GM10266 (cell line): ENCODE data around the gene INVS.

ENCODE experiments used
- DNase-seq: peaks from one replicate; pipeline ENCODE4 v3.0.0; 2012; ENCODE audit errors: extremely low spot score
- TF ChIP-seq, protein P1 (sequence below): IDR thresholded peaks from 2 replicates; pipeline ENCODE4 v1.5.1; 2012; ENCODE audit warnings: mild to moderate bottlenecking, low read depth; ENCODE audit not compliant: control insufficient read depth, insufficient read depth; ENCODE audit errors: missing control alignments

Gene INVS

DNA sequence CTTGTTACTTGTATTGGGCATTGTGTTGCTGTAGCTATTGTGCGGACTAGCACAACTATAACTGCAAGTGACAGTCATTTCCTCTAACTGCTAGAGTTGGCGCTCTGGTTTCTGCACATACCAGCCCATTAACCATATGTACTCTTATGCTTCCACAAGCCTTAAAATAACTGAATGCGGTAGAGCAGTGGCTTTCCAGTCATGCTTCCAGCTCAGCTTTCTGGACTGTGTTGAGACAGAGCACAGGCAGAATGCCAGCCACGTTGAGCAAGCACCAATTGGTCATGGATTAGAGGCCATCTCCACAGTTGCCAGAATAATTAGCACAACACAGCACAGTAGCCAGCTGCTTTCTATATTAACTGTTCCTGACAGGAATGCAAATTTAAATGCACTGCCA, 12.2 kb downstream of the INVS start:
- TF ChIP-seq, protein P1, sequence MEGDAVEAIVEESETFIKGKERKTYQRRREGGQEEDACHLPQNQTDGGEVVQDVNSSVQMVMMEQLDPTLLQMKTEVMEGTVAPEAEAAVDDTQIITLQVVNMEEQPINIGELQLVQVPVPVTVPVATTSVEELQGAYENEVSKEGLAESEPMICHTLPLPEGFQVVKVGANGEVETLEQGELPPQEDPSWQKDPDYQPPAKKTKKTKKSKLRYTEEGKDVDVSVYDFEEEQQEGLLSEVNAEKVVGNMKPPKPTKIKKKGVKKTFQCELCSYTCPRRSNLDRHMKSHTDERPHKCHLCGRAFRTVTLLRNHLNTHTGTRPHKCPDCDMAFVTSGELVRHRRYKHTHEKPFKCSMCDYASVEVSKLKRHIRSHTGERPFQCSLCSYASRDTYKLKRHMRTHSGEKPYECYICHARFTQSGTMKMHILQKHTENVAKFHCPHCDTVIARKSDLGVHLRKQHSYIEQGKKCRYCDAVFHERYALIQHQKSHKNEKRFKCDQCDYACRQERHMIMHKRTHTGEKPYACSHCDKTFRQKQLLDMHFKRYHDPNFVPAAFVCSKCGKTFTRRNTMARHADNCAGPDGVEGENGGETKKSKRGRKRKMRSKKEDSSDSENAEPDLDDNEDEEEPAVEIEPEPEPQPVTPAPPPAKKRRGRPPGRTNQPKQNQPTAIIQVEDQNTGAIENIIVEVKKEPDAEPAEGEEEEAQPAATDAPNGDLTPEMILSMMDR: no peak

DNA sequence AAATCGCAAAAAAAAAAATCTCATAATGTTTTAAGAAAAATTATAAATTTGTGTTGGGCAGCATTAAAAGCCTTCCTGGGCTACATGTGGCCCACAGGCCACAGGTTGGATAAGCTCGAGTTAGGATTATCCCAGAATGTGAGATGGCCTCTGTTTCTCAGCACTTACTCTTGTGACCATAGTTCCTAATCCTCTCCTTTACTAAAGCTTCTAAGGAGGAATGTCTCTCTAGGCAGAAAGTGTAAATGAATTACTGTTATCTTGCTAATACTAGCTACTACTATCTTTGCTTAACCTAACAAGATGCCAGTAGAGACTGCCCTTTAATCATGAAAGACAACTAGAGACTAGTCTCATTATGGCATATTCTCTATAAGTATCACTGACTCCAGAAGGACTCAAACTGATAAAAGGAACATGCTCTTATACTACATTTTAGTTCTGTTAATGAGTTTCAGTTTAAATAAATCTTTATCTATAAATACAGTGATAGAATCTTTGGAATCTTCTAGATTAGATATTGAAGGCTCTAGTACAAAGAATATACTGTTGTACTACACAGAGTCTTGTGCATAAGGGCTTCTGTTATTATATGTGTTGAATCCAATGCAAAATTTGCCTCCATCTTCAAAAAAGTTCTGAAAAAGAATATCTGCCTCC, 13.8 kb downstream of the INVS start:
- TF ChIP-seq, protein P1: no peak
- DNase-seq: no peak

More for the DNA sequence above, 12.2 kb downstream of the INVS start:
- no peak for DNase-seq

DNA sequence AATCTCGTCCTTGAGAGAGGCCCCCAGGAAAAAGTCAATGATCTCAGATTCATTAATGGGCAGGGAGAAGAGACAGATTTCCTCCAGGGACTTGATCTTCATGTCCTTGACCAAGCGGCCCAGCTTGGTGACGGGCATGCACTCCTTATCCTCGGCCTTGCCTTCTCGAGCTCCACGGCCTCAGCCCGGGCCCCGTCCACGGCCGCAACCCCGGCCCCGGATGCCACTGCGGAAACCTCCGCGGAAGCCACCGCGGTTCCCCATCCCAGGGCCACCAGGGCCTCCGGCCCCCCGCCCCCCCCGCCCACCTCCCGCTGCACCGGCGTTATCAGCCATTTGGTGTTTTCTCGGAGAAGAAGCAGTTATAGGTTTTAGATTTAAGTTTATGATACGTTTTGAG, 18.3 kb downstream of the INVS start:
- TF ChIP-seq, protein P1: no peak
- DNase-seq: no peak

DNA sequence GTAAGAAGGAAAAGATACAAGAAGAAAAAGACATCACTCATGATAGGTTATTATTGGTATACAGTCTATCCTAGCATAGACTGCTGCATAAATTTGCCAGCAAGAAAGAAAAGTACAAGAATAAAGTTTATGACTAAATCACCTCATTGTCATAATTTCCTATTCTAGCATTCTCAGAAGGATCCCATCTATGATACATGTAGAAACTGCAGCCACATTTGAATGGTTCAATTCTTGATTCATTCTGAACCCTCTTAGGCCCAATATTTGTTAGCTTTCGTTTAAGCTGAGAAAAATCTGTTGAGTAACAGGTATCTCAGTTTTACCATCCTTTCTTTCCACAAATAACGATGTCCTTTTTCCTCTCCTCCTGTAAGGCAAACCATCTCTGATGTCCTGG, 21.2 kb downstream of the INVS start:
- TF ChIP-seq, protein P1: no peak
- DNase-seq: no peak

DNA sequence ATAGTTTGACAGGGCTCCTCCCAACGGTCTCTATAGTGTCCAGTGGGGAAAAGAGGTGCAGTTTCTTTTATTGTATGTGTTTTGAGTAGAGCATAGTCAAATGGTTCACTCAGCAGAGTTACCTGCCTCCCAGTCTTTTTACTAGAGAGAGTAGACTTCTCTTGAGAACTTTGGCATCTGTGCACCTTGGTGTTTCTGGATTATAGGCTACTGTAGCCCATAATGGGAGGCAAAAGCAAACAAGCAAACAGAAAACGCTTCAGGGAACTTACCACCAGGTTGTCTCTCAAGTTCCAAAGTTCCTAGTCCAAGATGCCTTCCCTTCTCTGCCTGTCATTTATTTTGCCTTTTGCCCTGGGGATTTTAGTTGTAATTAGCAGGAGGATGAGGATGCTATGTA, 26.2 kb downstream of the INVS start:
- TF ChIP-seq, protein P1: no peak
- no peak for DNase-seq

DNA sequence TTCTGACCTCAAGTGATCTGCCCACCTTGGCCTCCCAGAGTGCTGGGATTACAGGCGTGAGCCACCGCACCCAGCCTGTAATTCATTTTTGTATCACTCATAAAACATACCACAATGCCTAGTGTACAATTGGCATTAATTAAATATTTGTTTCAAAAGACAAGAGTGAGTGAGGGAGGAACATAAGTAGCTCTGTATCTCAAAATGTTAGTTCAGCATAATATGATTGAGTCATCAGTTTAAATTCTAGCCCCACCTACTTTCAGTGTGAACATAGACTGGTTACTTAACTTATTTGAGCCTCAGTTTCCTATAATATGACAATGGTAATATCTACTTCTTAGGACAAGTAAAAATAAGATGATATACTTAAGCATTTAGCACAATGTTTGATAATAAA, 26.9 kb downstream of the INVS start:
- DNase-seq: no peak
- TF ChIP-seq, protein P1: no peak

DNA sequence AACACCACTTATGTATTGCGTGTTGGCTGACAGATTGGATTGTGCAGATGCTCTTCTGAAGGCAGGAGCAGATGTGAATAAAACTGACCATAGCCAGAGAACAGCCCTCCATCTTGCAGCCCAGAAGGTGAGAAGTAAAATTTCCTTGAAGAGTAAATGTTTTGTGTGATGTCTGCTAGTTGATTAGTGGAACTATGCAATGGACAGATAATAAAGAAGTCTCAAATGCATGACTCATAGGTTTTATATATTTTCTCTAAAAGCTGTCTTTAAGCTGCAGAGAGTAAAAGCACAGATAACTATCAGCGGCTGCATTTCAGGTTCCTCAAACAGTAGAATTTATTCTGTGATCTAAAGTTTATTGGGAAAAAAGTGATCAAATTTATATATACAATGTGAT, 27.4 kb downstream of the INVS start:
- no peak for DNase-seq
- TF ChIP-seq, protein P1: no peak
